ENCODE measurements around the gene STAU1.

Gene STAU1

DNA sequence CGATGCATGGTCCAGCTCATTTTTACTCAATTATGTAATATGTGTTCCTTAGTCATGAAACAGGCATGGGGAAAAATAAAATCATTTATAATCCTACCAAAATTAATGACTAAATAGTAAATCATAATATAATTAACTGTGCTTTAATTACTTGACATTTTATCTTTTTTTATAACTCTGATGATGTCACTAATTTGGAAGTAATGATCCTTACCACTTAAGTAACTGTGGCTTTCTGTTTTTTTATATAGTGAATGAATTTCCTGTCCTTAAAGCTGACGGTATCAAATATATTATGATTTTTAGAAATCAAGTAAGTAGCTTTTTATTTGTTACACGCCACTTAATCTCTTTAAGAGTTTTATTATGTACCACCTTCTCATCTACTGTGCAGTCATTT is 109.8 kb downstream of the STAU1 start:
- in situ Hi-C loops (cut with MboI; ENCODE audit: low sequenced_read_pairs) = no loop called here

DNA sequence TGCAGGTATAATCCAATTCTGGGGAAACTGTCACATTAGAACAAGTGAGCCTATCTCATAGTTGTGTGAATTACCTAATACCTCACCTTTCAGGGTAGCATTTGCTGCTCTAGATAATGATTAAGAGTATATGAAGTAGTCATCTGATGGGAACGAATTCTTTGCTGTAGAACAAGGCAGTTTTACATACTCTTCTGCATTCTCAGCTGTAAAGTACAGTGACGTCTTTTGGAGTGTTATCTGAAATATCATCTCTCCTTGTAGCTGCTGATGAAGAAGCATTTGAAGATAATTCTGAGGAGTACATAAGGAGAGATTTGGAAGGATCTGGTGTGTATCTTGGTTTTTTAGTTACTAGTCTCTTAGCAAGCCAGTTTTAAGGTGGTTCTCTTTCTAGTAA is 113.6 kb downstream of the STAU1 start:
- in situ Hi-C loops (cut with MboI; ENCODE audit: low sequenced_read_pairs) = no loop called here

Data from hTERT RPE-1 (cell line).